ENCODE data around the gene SLC38A10. TPM values are rescaled to one million over a fixed set of nuclear protein-coding genes. Genes with fewer than 3 reads are reported as not detected.

SLC38A10 gene
- total RNA-seq, 1 experiment from 2014 or later, result 20.8 TPM

DNA sequence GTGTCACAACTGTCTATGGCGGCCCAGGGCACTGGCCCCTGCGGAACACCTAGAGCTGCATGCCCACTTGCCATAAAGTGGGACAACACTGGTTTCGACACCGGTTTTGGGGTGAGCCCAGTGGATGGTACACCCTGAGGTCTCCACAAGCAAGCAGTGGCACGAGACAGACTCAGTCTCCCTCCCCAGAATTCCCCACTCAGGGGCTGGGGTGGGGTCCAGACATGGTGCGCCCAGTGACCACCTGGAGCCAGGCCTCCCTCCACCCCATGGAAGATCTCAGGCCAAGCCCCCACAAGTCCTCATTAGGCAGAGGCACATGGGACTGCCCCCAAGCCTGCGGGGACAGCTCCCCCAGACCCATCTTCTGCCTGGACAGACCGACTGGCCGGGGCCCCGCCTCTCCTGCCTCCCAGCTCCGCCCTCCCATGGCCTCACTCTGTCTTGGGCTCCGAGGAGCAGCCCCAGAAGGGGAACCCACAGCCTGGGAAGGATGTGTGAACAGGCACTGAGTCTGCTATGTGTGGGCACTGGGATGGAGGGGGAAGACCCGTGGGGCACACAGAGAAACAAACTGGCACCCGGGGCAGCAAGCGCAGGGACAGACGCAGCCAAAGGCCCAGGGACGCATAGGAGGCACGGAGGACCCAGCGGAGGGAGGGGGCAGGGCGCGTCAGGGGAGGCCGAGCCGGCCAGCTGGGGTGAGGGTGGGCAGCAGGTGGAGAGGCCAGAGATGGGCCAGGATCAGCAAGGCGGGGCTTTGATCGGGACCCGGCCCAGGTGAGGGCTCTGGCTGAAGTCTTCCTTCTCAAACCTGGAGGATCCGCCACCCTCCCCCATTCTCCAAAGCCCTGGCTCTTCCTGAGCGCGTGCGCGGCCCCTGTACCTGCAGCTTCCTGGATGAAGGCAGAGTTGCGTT lies 59.0 kb downstream of the SLC38A10 start:
- peaks cover 21% of the 10 kb centered on the region for H3K4me1 ChIP-seq (ENCODE audit: low read length)
- H3K27me3 ChIP-seq (ENCODE audit: low read length), result no peaks in the 10 kb centered on the region
- no peaks in the 10 kb centered on the region for H3K36me3 ChIP-seq (ENCODE audit: insufficient read depth, low read length)
- H3K4me2 ChIP-seq (ENCODE audit: low read depth, low read length, poor library complexity, severe bottlenecking), result no peak overlapping the region
- H3K9me3 ChIP-seq (ENCODE audit: low read length), result no peaks in the 10 kb centered on the region
- peaks cover 4% of the 10 kb centered on the region; the same call in 1 of the 2 replicates for H4K20me1 ChIP-seq (ENCODE audit: insufficient read depth, low read depth, low read length)
- H3K79me2 ChIP-seq (ENCODE audit: low read length), result peaks cover 42% of the 10 kb centered on the region
- no peak overlapping the region for H3K9ac ChIP-seq (ENCODE audit: low read length)
- DNase-seq, result no peak
- H3K9me2 ChIP-seq (replicated peaks; ENCODE audit: insufficient read depth, low read length), result no peaks in the 10 kb centered on the region
- no peak overlapping the region for H3K27ac ChIP-seq (ENCODE audit: low read length)
- H3K4me3 ChIP-seq (ENCODE audit: low read length), result no peak overlapping the region
- H2AFZ ChIP-seq (ENCODE audit: low read length), result no peak overlapping the region

DNA sequence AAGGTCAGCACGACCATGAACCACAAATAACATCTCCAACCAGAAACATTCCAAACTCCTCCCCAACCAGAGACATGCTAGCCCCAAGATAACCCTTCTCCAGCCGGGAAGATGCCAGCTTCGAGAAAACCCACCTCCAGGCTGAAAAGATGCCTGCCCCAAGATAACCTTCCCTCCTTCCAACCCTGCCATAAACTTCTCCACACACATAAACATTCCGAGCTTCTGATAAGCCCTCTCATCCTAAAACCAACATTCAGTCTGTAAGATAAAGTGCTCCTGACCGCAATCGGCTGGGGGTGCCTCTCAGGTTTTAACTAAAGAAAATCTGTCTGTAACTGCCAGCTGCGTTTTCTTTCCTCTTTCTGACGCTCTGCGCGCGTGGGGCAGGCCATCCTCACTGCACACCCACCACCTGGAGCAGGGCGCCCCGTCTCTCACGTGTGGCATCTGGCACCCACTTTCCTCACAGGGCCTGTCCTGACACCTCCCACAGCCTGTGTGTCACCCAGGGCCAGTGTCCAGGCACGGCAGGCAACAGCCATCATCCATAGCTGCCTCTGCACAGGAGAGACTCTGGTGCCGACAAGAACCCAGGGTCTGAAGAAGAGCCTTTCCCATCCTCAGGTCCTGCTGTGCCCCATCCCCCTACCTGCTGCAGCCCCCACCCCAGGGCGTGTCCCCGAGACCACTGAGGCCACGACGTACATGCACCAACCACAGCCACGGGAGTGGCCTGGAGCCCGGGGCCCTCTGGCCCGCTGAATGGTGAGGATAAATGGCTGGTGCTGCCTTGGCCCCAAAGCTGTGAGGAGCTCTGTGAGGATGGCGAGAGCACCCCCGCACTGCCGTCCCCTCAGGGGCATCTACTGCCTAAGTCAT lies 59.9 kb downstream of the SLC38A10 start:
- H3K27ac ChIP-seq (ENCODE audit: low read length), result no peak overlapping the region
- no peak overlapping the region for H3K4me2 ChIP-seq (ENCODE audit: low read depth, low read length, poor library complexity, severe bottlenecking)
- no peak overlapping the region for H3K9ac ChIP-seq (ENCODE audit: low read length)
- H3K9me3 ChIP-seq (ENCODE audit: low read length), result no peaks in the 10 kb centered on the region
- H3K27me3 ChIP-seq (ENCODE audit: low read length), result no peaks in the 10 kb centered on the region
- H3K4me1 ChIP-seq (ENCODE audit: low read length), result peaks cover 12% of the 10 kb centered on the region
- H3K4me3 ChIP-seq (ENCODE audit: low read length), result no peak overlapping the region
- H3K79me2 ChIP-seq (ENCODE audit: low read length), result peaks cover 33% of the 10 kb centered on the region
- no peak for DNase-seq
- no peaks in the 10 kb centered on the region for H3K36me3 ChIP-seq (ENCODE audit: insufficient read depth, low read length)
- H3K9me2 ChIP-seq (replicated peaks; ENCODE audit: insufficient read depth, low read length), result no peaks in the 10 kb centered on the region
- H2AFZ ChIP-seq (ENCODE audit: low read length), result no peak overlapping the region
- no peaks in the 10 kb centered on the region; the same call in 1 of the 2 replicates for H4K20me1 ChIP-seq (ENCODE audit: insufficient read depth, low read depth, low read length)

DNA sequence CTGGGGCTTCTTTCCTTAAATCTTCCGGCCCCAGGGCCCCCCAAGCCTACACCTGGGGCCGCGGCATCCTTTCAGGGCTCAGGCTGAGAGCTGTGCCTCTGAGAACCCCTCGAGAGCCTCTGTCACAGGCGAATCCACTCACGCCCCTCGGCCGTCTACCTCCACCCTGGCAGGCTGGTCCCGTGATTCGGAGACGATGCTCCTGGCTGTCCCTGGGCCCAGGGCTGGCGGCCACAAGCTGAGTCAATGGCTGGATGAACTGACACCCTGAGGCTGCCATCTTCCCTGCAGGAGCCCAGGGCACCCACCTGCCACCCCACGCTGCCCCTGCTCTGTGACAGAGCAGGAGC lies 60.6 kb downstream of the SLC38A10 start:
- Histone ChIP-seq H2AFZ (ENCODE audit: low read length) (no peak overlapping the region), H3K27ac (ENCODE audit: low read length) (no peak overlapping the region), H3K9me3 (ENCODE audit: low read length) (no peaks in the 10 kb centered on the region), H3K9ac (ENCODE audit: low read length) (no peak overlapping the region), H3K4me2 (ENCODE audit: low read depth, low read length, poor library complexity, severe bottlenecking) (no peak overlapping the region), H3K9me2 (replicated peaks; ENCODE audit: insufficient read depth, low read length) (no peaks in the 10 kb centered on the region), H4K20me1 (ENCODE audit: insufficient read depth, low read depth, low read length) (no peaks in the 10 kb centered on the region; the same call in 1 of the 2 replicates), H3K27me3 (ENCODE audit: low read length) (no peaks in the 10 kb centered on the region), H3K79me2 (ENCODE audit: low read length) (peaks cover 26% of the 10 kb centered on the region), H3K36me3 (ENCODE audit: insufficient read depth, low read length) (no peaks in the 10 kb centered on the region), H3K4me1 (ENCODE audit: low read length) (peaks cover 11% of the 10 kb centered on the region), H3K4me3 (ENCODE audit: low read length) (no peak overlapping the region)
- no peak for DNase-seq

DNA sequence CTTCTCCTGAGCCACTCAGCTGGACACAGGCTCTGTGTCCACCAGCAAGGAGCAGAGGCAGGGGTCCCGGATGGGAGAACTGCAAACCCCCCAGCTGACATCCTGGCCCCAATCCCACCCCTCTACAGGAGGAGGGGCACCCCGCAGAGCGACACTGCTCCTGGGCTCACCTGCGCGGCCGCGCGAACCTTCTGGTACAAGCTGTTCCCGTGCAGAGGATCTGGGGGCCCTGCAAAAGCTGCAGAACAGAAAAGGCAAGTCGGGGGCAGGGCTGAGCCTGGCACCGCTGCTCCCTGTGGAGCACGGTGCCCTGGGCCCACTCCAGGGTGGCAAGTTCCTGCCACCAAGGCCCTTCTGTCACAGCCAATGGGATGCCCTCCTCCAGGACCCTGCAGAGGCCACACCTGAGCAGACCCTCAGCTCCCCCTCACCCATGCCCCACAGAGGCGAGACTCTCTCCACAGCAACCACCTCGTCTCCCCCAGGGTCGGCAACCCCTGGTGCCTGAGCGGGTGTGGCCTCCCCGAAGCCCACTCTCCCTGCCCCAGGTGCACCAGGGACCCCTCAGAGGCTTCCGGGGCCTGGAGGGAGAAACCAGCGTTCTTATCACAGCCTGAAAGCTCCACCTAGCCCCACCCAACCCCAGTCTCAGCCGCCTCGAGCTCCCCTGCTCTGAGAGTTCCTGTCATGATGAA lies 61.1 kb downstream of the SLC38A10 start:
- H3K36me3 ChIP-seq (ENCODE audit: insufficient read depth, low read length), result no peaks in the 10 kb centered on the region
- peaks cover 23% of the 10 kb centered on the region for H3K79me2 ChIP-seq (ENCODE audit: low read length)

DNA sequence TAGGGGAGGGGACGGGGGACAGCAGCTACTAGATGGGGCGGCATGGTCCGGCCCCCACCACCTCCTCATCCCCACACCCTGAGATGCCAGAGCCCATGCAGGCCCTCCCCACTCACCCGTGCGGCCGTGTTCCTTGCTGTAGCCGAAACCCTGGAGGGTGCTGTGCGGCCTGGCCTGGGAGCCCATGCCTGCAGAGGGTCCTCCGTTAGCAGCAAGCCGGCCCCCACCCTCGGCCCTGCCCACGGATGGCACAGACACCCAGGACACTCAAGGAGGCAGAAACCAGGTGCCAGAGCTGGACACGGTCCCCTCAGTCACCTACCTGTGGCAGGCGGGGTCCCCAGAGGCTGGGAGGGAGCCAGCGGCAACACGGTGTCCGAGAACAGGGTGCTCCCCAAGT lies 61.8 kb downstream of the SLC38A10 start:
- Histone ChIP-seq H3K9me3 (ENCODE audit: low read length) (no peaks in the 10 kb centered on the region), H3K36me3 (ENCODE audit: insufficient read depth, low read length) (no peaks in the 10 kb centered on the region), H3K79me2 (ENCODE audit: low read length) (peaks cover 19% of the 10 kb centered on the region), H3K9me2 (replicated peaks; ENCODE audit: insufficient read depth, low read length) (no peaks in the 10 kb centered on the region), H3K27ac (ENCODE audit: low read length) (no peak overlapping the region), H3K4me1 (ENCODE audit: low read length) (peaks cover 11% of the 10 kb centered on the region), H3K4me3 (ENCODE audit: low read length) (no peak overlapping the region), H4K20me1 (ENCODE audit: insufficient read depth, low read depth, low read length) (no peaks in the 10 kb centered on the region; the same call in 1 of the 2 replicates), H2AFZ (ENCODE audit: low read length) (no peak overlapping the region), H3K27me3 (ENCODE audit: low read length) (no peaks in the 10 kb centered on the region), H3K9ac (ENCODE audit: low read length) (no peak overlapping the region), H3K4me2 (ENCODE audit: low read depth, low read length, poor library complexity, severe bottlenecking) (no peak overlapping the region)
- no peak for DNase-seq

More for the DNA sequence above, 61.1 kb downstream of the SLC38A10 start:
- DNase-seq, result no peak
- no peaks in the 10 kb centered on the region for H3K27me3 ChIP-seq (ENCODE audit: low read length)
- H3K4me2 ChIP-seq (ENCODE audit: low read depth, low read length, poor library complexity, severe bottlenecking), result no peak overlapping the region
- no peak overlapping the region for H3K4me3 ChIP-seq (ENCODE audit: low read length)
- no peak overlapping the region for H3K9ac ChIP-seq (ENCODE audit: low read length)
- no peak overlapping the region for H2AFZ ChIP-seq (ENCODE audit: low read length)
- no peaks in the 10 kb centered on the region for H3K9me3 ChIP-seq (ENCODE audit: low read length)
- no peaks in the 10 kb centered on the region; the same call in 1 of the 2 replicates for H4K20me1 ChIP-seq (ENCODE audit: insufficient read depth, low read depth, low read length)
- H3K9me2 ChIP-seq (replicated peaks; ENCODE audit: insufficient read depth, low read length), result no peaks in the 10 kb centered on the region
- peaks cover 11% of the 10 kb centered on the region for H3K4me1 ChIP-seq (ENCODE audit: low read length)
- no peak overlapping the region for H3K27ac ChIP-seq (ENCODE audit: low read length)

DNA sequence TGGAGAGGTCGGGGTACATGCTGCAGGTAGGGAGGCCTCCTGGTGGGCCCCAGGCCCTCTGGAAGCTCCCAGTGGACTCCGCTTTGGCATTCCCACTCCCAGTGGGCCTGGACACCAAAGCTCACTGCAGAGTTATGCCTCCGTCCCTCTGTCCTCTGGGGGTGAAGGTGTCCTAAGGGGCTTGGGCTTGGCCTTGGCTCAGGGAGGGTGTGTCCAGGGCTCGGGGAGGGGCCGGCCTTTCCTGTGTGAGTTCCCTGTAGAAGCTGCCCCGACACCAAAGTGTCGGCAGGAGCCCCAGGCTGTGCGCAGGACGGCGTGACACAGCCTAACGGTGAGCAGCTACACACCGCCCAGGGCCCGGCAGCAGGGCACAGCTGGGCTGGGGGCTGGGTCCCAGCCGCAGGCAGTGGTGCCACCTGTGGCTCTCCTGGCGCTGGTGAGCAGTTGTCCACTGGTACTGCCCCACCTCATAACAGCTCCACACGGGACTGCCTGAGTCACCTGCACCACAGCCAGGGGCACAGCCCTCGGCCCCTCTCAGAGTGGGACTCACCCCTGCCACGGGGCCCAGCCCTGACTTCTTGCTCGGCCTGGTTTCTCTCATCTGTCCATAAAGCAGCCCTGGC lies 62.4 kb downstream of the SLC38A10 start:
- Histone ChIP-seq H3K4me3 (ENCODE audit: low read length) (no peak overlapping the region), H3K27ac (ENCODE audit: low read length) (no peak overlapping the region), H3K79me2 (ENCODE audit: low read length) (peaks cover 14% of the 10 kb centered on the region), H3K9me2 (replicated peaks; ENCODE audit: insufficient read depth, low read length) (no peaks in the 10 kb centered on the region), H2AFZ (ENCODE audit: low read length) (no peak overlapping the region), H3K9me3 (ENCODE audit: low read length) (no peaks in the 10 kb centered on the region), H4K20me1 (ENCODE audit: insufficient read depth, low read depth, low read length) (no peaks in the 10 kb centered on the region; the same call in 1 of the 2 replicates), H3K4me1 (ENCODE audit: low read length) (peaks cover 6% of the 10 kb centered on the region), H3K9ac (ENCODE audit: low read length) (no peak overlapping the region), H3K36me3 (ENCODE audit: insufficient read depth, low read length) (no peaks in the 10 kb centered on the region), H3K4me2 (ENCODE audit: low read depth, low read length, poor library complexity, severe bottlenecking) (no peak overlapping the region), H3K27me3 (ENCODE audit: low read length) (no peaks in the 10 kb centered on the region)
- no peak for DNase-seq

DNA sequence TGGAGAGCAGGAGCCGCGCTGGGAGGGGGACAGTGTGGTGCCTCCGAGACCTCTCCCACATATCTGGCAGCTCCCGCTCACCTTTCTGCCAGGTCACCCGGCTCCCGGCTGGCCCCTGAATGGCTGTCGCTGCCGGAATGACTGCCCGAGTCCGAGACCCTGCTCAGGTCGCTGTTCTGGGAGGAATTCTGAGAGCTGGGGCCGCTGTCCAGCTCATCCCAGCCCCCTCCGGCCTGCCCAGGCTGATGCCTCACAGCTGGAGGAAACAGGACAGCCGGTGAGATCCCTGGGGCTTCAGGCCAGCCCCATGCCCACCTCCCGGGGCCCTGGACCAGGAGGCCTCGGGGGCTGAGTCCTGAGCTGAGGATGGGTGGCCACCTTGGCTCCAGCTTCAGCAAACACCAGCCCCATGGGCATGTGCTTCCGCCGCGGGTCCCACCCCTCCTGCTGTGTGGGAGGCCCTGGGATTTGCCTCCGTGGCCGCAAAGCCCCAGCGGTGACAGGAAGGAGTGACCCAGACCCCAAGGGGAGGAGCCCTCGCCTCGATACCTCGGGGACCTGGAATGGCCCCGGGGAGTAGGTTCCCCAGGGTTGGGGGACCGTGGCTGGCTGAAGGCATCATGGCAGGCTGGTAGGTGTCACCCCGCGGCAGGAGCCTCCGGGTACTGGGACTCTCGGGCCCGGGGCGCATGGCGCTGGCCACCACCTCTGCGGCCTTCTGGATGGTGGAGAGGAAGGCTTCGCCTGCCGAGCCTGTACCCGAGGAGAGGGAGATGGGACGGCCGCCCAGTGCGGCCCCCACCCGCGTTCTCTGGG lies 63.1 kb downstream of the SLC38A10 start:
- Histone ChIP-seq H3K36me3 (ENCODE audit: insufficient read depth, low read length) (no peaks in the 10 kb centered on the region), H3K4me2 (ENCODE audit: low read depth, low read length, poor library complexity, severe bottlenecking) (no peak overlapping the region), H3K9me3 (ENCODE audit: low read length) (no peaks in the 10 kb centered on the region), H3K27me3 (ENCODE audit: low read length) (no peaks in the 10 kb centered on the region), H3K4me3 (ENCODE audit: low read length) (no peak overlapping the region), H3K9me2 (replicated peaks; ENCODE audit: insufficient read depth, low read length) (no peaks in the 10 kb centered on the region), H3K27ac (ENCODE audit: low read length) (no peak overlapping the region), H2AFZ (ENCODE audit: low read length) (no peak overlapping the region), H3K9ac (ENCODE audit: low read length) (no peak overlapping the region), H3K4me1 (ENCODE audit: low read length) (no peaks in the 10 kb centered on the region), H4K20me1 (ENCODE audit: insufficient read depth, low read depth, low read length) (no peaks in the 10 kb centered on the region), H3K79me2 (ENCODE audit: low read length) (peaks cover 6% of the 10 kb centered on the region)
- no peak for DNase-seq

Measured in Karpas-422 (cell line).